Measurements from ENCODE around the gene CNGB1.
"Not testable (repeated sequence)": the region's sequence is repeated elsewhere in the genome, so short reads cannot be mapped to it uniquely, and the experiment has no call there.

CNGB1 gene

GRCh38 chr16:57882206-57882605 lies 88.7 kb downstream of the CNGB1 start:
- no peak for DNase-seq

GRCh38 chr16:57878586-57878985 lies 92.3 kb downstream of the CNGB1 start:
- no peak for DNase-seq

GRCh38 chr16:57876210-57876609 lies 94.7 kb downstream of the CNGB1 start:
- no peak for DNase-seq

GRCh38 chr16:57875347-57875746 lies 95.6 kb downstream of the CNGB1 start:
- DNase-seq: no peak

- no peak for DNase-seq
Observed at GRCh38 chr16:57873218-57873617, 97.7 kb downstream of the CNGB1 start.

GRCh38 chr16:57872764-57873163 lies 98.2 kb downstream of the CNGB1 start:
- not testable (repeated sequence) for DNase-seq

- no peak for DNase-seq
Observed at GRCh38 chr16:57871456-57871855, 99.5 kb downstream of the CNGB1 start.

- no peak for DNase-seq
Observed at GRCh38 chr16:57870753-57871454, 100.0 kb downstream of the CNGB1 start.

GRCh38 chr16:57868913-57869520 lies 101.9 kb downstream of the CNGB1 start:
- no peak for DNase-seq

GRCh38 chr16:57867000-57867561 lies 103.8 kb downstream of the CNGB1 start:
- no peak for DNase-seq

GRCh38 chr16:57866529-57866918 lies 104.4 kb downstream of the CNGB1 start:
- DNase-seq: no peak

GRCh38 chr16:57865746-57866528 lies 105.0 kb downstream of the CNGB1 start:
- no peak for DNase-seq

GRCh38 chr16:57863434-57864160 lies 107.3 kb downstream of the CNGB1 start:
- DNase-seq: peak in 1 of 2 experiments; percentile 13

GRCh38 chr16:57862698-57863433 lies 108.1 kb downstream of the CNGB1 start:
- no peak for DNase-seq

- DNase-seq: peak in 1 of 2 experiments; percentile 5
Observed at GRCh38 chr16:57859331-57859730, 111.6 kb downstream of the CNGB1 start.

GRCh38 chr16:57858635-57859034 lies 112.3 kb downstream of the CNGB1 start:
- DNase-seq: no peak

- not testable (repeated sequence) for DNase-seq
Observed at GRCh38 chr16:57857991-57858390, 112.9 kb downstream of the CNGB1 start.

GRCh38 chr16:57855188-57855587 lies 115.7 kb downstream of the CNGB1 start:
- no peak for DNase-seq

GRCh38 chr16:57852189-57852588 lies 118.7 kb downstream of the CNGB1 start:
- no peak for DNase-seq

GRCh38 chr16:57848181-57848580 lies 122.7 kb downstream of the CNGB1 start:
- DNase-seq: no peak

GRCh38 chr16:57846931-57847330 lies 124.0 kb downstream of the CNGB1 start:
- DNase-seq: not testable (repeated sequence)

- no peak for DNase-seq
Observed at GRCh38 chr16:57846078-57846697, 124.7 kb downstream of the CNGB1 start.

All from AML-193 (cell line).